Right cardiac atrium (tissue), 5 donors: ENCODE results near the gene DNM3. TPM values are rescaled to one million over a fixed set of nuclear protein-coding genes. Genes with fewer than 3 reads are reported as not detected.
A peak's percentile ranks its signal among the peaks of the same experiment; 100 is the strongest.

ENCODE experiments used
- ATAC-seq, 2 donors: fragments of 200-7000 bp; cut with Tn5 transposase; one replicate each; pipeline versions ENCODE4 v1.8.0 to v1.9.1; 2020; ENCODE audit warnings: moderate library complexity in 2 of 2, mild to moderate bottlenecking in 1 of 2
- DNase-seq, 3 donors: peaks; one replicate each; pipeline ENCODE4 v3.0.0-alpha.2; 2020
- H3K27ac ChIP-seq: one replicate; pipeline ENCODE4 v1.5.1; 2013; ENCODE audit warnings: mild to moderate bottlenecking, low read length, control low read depth, moderate library complexity
- H3K27me3 ChIP-seq: one replicate; pipeline ENCODE4 v1.6.1; 2013; ENCODE audit not compliant: control insufficient read depth, insufficient read depth
- H3K4me1 ChIP-seq: one replicate; pipeline ENCODE4 v1.6.1; 2013; ENCODE audit warnings: low read length; ENCODE audit not compliant: control insufficient read depth, insufficient read depth
- H3K4me3 ChIP-seq: one replicate; pipeline ENCODE4 v1.5.1; 2013; ENCODE audit warnings: low read length, control low read depth
- H3K9me3 ChIP-seq: one replicate; pipeline ENCODE4 v1.6.1; 2013; ENCODE audit warnings: low read length; ENCODE audit not compliant: control insufficient read depth
- WGBS: extraction: QIAGEN DNeasy Blood & Tissue Kit; methylation state at CpG from one replicate; pipeline ENCODE4 v1.1.7; 2013; 5-methylcytosine and 5-hydroxymethylcytosine counted together
- intact Hi-C, 4 donors: fragments of 100-400 bp; cut with DNase I; formaldehyde crosslinking; loops; one replicate each; pipeline versions ENCODE4 v1.11.0 to v1.14.0; 2022 to 2023
- polyA plus RNA-seq: library from polyadenylated mRNA; stranded (reverse); fragments of 200-250 nt; gene quantifications from one replicate; pipeline ENCODE4 v1.2.3, GENCODE V29; 2013
- total RNA-seq, 4 donors: library from RNA; stranded (reverse); fragmentation: NEBNext Ultra II Directional; extraction: Animal tissue kit (Norgen Biotek cat#: 25700); gene quantifications; one replicate each; pipeline ENCODE4 v1.2.1, GENCODE V29; 2021
- donor health status: healthy with polysubstance abuse.
- donor health status: DM: no; HTN: yes; CAD: no.
- donor health status: DM: no; HTN: no; CAD: no.
- donor health status: DM: no; HTN: yes; CAD: no; lungs with severe emphysema.
- donor health status: DM: yes; HTN: yes; CAD: no.

DNM3 gene
- total and polyA plus RNA-seq, 5 donors = 1.5 to 2.2 (median 1.7) TPM

DNA sequence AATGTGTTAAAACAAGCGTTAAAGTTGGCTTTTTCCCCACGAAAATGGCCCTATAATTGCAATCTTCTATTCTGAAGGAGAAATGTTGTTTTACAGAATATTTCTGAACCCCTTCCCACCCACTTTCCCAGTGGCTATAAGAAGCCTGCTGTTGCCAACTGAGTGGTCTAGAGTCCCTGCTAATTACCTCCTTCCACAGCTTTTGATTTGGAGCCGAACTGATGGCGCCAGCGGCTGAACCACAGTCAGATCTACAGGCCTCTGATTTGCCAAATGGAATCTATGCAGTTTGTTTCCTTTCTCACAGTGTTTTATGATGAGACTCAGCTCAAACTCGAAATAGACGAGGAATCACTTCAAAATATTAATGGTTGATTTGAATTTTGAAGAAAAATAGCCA lies 503.1 kb downstream of the DNM3 start:
- DNase-seq = peak in 2 of 3 donors; percentile 35 to 45

DNA sequence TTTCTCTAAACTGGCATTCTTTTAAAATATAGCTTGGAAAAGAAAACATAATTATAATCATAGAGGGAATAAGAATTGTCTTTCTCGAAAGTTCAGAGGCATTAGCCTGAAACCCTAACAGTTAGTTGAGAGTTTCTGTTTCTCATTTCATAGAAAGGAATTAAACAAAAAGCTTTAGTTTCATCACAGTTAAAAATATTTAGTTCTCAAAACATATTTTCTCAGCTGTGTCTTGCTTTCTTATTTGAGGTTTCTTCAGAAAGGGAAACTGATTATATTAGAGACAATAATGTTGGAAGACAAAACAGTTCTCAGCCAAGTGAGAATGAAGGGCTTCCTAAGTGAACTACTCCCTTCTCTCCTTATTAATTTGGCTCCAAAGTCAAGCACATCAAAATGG lies 503.8 kb downstream of the DNM3 start:
- Histone ChIP-seq H3K27ac (no peak overlapping the region), H3K27me3 (no peaks in the 10 kb centered on the region), H3K4me1 (peaks cover 1% of the 10 kb centered on the region), H3K4me3 (no peak overlapping the region), H3K9me3 (no peaks in the 10 kb centered on the region)
- 62% methylated on average over 1 of the region's 1 CpG for WGBS
- intact Hi-C loops = no loop called here
- no peak for DNase-seq
- no peak for ATAC-seq

More for the DNA sequence above, 503.1 kb downstream of the DNM3 start:
- Histone ChIP-seq H3K4me3 (no peak overlapping the region), H3K9me3 (no peaks in the 10 kb centered on the region), H3K27me3 (no peaks in the 10 kb centered on the region), H3K4me1 (peaks cover 1% of the 10 kb centered on the region), H3K27ac (peak overlapping the region; percentile 64)
- no peak for ATAC-seq
- 70% methylated on average over 7 of the region's 7 CpGs for WGBS
- intact Hi-C loops = no loop called here

DNA sequence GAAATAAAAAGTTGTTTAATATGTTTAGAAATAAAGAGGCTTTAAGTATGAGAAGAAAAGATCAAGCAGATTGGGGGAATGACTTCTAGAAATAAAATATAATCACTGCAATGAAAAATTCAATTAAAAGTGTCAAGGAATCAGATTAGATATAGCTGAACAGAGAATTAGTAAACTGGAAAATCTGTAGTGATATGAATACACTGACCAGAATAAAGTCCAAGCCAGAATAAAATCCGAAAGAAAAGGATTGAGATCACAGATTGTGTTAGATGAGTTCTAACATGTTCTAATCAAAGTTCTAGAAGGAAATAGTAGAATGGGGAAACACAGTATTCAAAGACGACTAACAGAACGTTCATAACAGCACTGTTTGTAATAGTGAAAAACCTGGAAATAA lies 506.1 kb downstream of the DNM3 start:
- no peaks in the 10 kb centered on the region for H3K9me3 ChIP-seq
- peaks cover 2% of the 10 kb centered on the region for H3K4me1 ChIP-seq
- 97% methylated on average over 3 of the region's 3 CpGs for WGBS
- no peak overlapping the region for H3K27ac ChIP-seq
- DNase-seq = no peak
- no peak overlapping the region for H3K4me3 ChIP-seq
- intact Hi-C loops = no loop called here
- no peak for ATAC-seq
- no peaks in the 10 kb centered on the region for H3K27me3 ChIP-seq

DNA sequence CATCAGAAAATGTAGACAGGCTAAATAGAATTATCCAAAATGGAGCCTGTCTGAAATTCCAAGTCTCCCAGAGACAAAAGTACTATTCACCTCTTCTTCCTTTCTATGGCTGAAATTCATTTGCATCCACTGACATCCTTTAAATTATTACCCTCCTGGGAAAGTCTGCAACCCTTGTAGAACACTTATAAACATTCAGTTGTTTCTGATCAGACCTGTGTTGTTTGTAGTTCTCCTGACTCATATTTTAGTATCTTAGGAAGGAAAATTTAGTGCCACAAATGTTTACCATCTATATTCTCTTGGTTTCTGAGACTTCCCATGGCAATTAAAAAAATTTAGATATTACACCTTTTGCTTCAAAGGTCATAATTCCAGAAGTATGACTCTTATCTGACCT lies 509.6 kb downstream of the DNM3 start:
- no peak overlapping the region for H3K27ac ChIP-seq
- peaks cover 2% of the 10 kb centered on the region for H3K4me1 ChIP-seq
- no peak overlapping the region for H3K4me3 ChIP-seq
- DNase-seq (no peak), ATAC-seq (no peak)
- no peaks in the 10 kb centered on the region for H3K27me3 ChIP-seq
- no peaks in the 10 kb centered on the region for H3K9me3 ChIP-seq
- intact Hi-C loops = no loop called here

DNA sequence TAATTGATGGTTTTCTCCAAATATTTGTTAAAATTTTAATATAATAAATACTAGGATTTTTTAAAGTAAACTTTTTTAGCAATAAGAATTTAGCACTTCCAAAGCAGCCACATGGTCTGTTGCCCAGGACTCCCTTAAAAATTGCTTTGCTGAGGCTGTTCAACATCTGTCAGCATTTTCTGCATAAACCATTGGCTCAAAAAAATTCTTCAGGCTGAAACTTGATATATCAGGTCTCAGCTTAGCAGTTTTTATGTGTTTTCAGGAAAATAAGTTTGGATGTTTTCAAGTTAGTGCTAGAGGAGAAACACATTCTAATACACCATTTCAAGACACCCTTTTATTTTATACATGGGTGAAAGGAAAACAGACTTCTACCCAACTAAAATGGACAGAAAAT lies 510.0 kb downstream of the DNM3 start:
- Histone ChIP-seq H3K4me3 (no peak overlapping the region), H3K9me3 (no peaks in the 10 kb centered on the region), H3K27ac (no peak overlapping the region), H3K4me1 (peaks cover 2% of the 10 kb centered on the region), H3K27me3 (no peaks in the 10 kb centered on the region)
- peak in 1 of 2 donors; percentile 69 for ATAC-seq
- DNase-seq = no peak
- intact Hi-C loops = no loop called here

DNA sequence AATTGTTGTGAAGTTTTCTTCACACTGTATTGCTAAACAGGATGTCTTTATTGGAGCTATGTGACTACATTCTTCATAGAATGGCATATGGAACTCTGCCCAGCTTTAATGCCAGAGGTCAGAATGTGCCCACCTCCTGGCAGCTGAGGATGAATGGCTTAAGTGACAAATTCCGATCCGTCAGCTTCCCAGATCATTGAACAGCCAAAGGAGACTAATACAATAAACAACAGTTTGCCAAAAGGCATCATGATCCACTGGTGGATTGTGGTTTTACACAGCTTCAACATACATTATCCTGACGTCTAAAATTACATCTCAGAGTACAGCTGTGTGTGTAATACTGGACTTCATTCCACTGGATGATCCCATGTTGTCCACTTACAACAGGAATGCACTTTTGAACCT lies 510.5 kb downstream of the DNM3 start:
- H3K4me3 ChIP-seq = no peak overlapping the region
- ATAC-seq = no peak
- intact Hi-C loops = no loop called here
- no peak overlapping the region for H3K27ac ChIP-seq
- H3K27me3 ChIP-seq = no peaks in the 10 kb centered on the region
- no peak for DNase-seq
- H3K9me3 ChIP-seq = no peaks in the 10 kb centered on the region
- H3K4me1 ChIP-seq = peaks cover 2% of the 10 kb centered on the region
- WGBS = 51% methylated on average over 3 of the region's 3 CpGs

DNA sequence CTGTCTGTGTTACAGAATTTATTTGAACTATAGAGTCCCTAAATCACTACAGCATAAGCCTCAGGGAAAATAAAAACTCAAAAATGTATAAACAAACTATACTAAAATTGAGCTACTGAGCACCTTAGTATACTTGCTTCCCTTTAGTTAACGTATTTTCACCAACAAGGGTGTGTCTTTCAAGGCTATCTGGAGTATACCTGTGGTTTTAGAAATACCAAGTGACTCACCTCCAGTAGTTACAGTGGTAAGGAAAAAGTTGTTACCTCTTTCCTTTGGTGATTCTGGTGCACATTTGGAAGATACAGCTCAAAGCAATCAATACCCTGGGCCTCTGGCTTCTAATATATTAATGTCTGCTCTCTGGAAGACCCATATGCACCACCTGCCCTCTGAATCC lies 511.1 kb downstream of the DNM3 start:
- Histone ChIP-seq H3K27me3 (no peaks in the 10 kb centered on the region), H3K4me3 (no peak overlapping the region), H3K27ac (no peak overlapping the region), H3K4me1 (peaks cover 2% of the 10 kb centered on the region), H3K9me3 (no peaks in the 10 kb centered on the region)
- no peak for DNase-seq
- intact Hi-C loops = no loop called here
- ATAC-seq = no peak
- 97% methylated on average over 1 of the region's 1 CpG for WGBS

DNA sequence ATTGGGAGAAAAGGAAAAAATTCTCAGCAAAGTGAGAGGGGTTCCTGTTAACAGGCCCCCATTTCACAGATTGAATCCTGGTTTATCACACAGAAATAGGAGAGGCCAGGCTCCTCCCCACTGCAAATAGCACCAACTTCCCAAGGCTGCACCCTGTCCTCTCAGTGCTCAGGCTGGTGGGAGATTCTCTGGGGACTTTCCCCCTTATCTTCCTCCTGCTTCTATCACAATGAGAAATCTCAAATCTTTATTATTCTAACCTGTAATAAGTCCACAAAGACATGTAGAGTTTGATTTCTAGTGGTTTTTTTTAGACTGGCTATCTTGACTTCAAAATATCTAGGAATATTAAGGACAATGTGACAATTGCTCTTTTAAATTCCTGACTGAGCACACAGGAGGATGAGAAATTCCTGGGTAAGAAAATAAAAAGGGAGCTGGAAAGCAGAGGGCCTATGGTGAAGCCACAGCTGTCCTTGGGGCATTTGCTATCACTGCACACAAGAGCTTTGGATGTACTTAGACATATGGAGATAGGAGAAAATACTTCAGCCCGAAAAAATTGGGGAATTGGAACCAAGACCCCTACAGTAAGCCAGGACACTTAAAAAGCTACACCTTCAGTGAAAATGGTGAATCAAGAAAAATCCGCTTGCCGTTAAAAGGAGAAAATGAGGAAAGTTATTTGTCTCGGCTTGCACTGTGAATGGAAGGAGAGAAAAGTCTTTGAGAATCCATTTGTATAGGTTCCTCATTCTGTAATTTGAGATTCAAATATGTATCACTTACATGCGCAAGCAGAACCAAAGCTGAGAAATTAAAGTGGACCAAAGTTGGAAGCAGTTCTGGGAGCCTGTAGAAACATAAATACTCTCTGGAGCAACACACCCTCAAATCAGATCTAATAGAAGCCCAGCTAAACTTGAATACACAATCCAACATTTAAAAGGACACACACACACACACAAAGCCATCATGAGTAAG lies 513.3 kb downstream of the DNM3 start:
- 74% methylated on average over 5 of the region's 5 CpGs for WGBS
- H3K27me3 ChIP-seq = no peaks in the 10 kb centered on the region
- H3K4me1 ChIP-seq = peaks cover 6% of the 10 kb centered on the region
- H3K9me3 ChIP-seq = no peaks in the 10 kb centered on the region
- DNase-seq (no peak), ATAC-seq (no peak)
- no peak overlapping the region for H3K4me3 ChIP-seq
- no peak overlapping the region for H3K27ac ChIP-seq
- intact Hi-C loops = no loop called here

DNA sequence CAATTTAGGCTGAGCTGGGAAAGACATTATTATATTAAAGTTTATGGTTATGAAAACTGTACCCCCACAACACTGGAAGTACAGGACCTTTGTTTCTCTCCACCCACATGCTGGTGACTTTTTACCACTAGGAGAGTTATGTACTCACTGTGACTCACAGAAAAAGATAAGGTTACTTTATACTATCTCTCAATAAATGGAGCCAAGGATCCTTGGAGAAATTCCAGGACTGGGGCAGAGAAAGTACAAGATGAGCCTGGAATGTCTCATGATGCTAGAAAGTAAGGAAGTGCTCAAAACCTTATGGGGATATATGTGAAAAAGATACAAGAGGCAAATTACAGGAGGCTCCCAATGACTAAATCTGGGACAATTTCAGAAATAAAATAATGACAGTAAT lies 515.3 kb downstream of the DNM3 start:
- peak in 1 of 2 donors; percentile 6 for ATAC-seq
- Histone ChIP-seq H3K27me3 (no peaks in the 10 kb centered on the region), H3K4me1 (peaks cover 7% of the 10 kb centered on the region), H3K9me3 (no peaks in the 10 kb centered on the region), H3K27ac (no peak overlapping the region), H3K4me3 (no peak overlapping the region)
- DNase-seq = no peak
- intact Hi-C loops = no loop called here

DNA sequence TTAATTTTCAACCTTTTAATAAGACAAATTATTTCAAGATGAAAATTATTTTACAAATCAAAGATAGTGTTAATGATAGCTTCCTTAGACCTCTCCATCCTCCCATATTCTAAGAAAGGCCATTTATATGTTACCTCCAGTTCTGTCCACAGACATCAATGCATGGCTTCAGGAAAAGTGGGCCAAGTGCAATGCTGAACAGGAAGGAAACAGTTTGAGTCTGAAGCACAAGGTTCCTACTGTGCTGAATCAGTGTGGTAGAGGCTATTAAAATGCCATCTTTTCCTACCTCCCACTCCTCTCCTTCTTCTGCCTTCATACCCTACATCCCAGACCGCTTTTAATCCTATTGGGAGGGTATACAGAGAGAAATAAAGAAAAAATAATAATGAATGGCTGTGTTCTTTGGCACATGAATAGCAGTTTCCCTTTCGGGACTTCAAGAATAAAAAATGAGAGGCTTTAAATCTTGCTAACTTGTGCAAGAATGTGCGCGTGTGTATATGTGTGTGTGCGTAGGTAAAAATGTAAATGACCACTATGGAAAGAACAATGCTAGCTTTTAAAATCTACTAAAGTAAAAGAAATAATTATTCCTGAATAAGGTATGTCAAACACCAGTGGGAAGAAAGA lies 516.6 kb downstream of the DNM3 start:
- ATAC-seq (peak in 1 of 2 donors; percentile 8), DNase-seq (no peak)
- intact Hi-C loops = no loop called here
- Histone ChIP-seq H3K4me1 (peaks cover 5% of the 10 kb centered on the region), H3K27me3 (no peaks in the 10 kb centered on the region), H3K4me3 (peak overlapping the region; percentile 16), H3K27ac (peak overlapping the region; percentile 20), H3K9me3 (no peaks in the 10 kb centered on the region)
- WGBS = 38% methylated on average over 5 of the region's 5 CpGs

DNA sequence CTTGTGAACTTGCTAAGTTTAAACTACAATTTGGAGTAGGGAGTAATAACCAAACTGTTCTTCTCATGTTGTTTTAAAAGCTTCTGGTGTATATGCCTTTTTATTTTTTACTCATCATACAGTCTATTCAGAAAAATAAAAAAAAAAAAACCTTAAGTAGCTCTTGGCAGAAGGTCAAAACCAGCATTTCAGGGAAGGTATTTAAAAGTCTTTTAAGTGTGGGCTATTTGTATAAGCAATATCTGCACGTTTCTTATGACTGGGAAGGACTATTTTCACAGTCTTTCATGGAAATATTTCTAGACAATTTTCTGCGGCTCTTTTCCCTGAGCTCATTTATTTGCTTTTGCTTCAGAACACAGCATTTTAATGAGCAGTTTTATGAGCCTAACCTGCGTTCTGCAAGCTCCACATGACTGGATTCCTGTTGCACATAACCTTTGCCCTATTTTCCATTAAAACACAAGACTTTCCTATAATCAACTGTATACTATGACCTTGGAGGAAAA lies 518.2 kb downstream of the DNM3 start:
- no peaks in the 10 kb centered on the region for H3K27me3 ChIP-seq
- DNase-seq (no peak), ATAC-seq (no peak)
- no peak overlapping the region for H3K27ac ChIP-seq
- 24% methylated on average over 3 of the region's 3 CpGs for WGBS
- H3K4me3 ChIP-seq = no peak overlapping the region
- intact Hi-C loops = no loop called here
- no peaks in the 10 kb centered on the region for H3K9me3 ChIP-seq
- peaks cover 5% of the 10 kb centered on the region for H3K4me1 ChIP-seq
